22Rv1 (cell line): ENCODE data around the gene WDR3.

Experiments used
- ZFX ChIP-seq: fragments of 450-650 bp; IDR thresholded peaks from 2 replicates; pipeline ENCODE4 v1.6.1; 2017; ENCODE audit warnings: antibody characterized with exemption, borderline replicate concordance
- TF ChIP-seq, protein P1 (sequence below): fragments of 450-650 bp; IDR thresholded peaks from 2 replicates; pipeline ENCODE4 v1.5.1; 2017; ENCODE audit warnings: mild to moderate bottlenecking

DNA sequence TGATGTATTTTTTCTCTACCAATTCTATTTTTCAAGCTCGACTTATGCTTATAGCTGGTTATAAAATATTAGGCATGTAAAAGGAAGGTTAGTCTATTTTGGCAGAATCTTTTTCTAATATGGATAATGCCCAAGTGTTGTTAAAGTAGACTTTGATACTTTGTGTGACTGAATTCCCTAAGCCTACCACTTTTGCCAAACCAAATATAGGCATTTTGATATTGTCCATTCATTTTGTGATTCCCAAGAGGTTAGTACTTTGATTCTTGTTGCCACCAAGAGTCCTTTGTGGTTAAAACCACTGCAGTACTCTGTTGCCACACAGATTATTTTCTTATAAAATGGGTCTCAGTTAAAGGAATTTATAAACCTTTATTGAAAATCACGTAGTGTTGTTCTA is 4.2 kb downstream of the WDR3 start:
- TF ChIP-seq, protein P1, sequence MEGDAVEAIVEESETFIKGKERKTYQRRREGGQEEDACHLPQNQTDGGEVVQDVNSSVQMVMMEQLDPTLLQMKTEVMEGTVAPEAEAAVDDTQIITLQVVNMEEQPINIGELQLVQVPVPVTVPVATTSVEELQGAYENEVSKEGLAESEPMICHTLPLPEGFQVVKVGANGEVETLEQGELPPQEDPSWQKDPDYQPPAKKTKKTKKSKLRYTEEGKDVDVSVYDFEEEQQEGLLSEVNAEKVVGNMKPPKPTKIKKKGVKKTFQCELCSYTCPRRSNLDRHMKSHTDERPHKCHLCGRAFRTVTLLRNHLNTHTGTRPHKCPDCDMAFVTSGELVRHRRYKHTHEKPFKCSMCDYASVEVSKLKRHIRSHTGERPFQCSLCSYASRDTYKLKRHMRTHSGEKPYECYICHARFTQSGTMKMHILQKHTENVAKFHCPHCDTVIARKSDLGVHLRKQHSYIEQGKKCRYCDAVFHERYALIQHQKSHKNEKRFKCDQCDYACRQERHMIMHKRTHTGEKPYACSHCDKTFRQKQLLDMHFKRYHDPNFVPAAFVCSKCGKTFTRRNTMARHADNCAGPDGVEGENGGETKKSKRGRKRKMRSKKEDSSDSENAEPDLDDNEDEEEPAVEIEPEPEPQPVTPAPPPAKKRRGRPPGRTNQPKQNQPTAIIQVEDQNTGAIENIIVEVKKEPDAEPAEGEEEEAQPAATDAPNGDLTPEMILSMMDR = no peak
- no peak for TF ChIP-seq ZFX
